Spleen (tissue), 11 donors: ENCODE measurements around the gene TRMO. TPM values are rescaled to one million over a fixed set of nuclear protein-coding genes. Genes with fewer than 3 reads are reported as not detected.
A peak's percentile ranks its signal among the peaks of the same experiment; 100 is the strongest.

Experiments
- DNase-seq: peaks from one replicate; pipeline ENCODE4 v3.0.0-alpha.2; 2020
- H3K27ac ChIP-seq, 8 donors: fragments of 200-600 bp; sonication (generic) in 7 of 8; 1 replicate in 4 of 8; 2 replicates in 4 of 8; pipeline versions ENCODE4 v1.5.0 to v1.8.0; 2016 to 2021; ENCODE audit warnings: inconsistent platforms in 4 of 8, mild to moderate bottlenecking in 4 of 8, moderate library complexity in 1 of 8
- H3K27me3 ChIP-seq, 7 donors: fragments of 200-600 bp; sonication (generic) in 6 of 7; replicated peaks in 1 of 7; 1 replicate in 4 of 7; 2 replicates in 3 of 7; pipeline versions ENCODE4 v1.5.0 to v1.8.0; 2016 to 2021; ENCODE audit warnings: inconsistent platforms in 3 of 7, mild to moderate bottlenecking in 1 of 7
- H3K36me3 ChIP-seq, 6 donors: fragments of 200-600 bp; sonication (generic) in 5 of 6; 1 replicate in 4 of 6; 2 replicates in 2 of 6; pipeline versions ENCODE4 v1.5.0 to v1.8.0; 2016 to 2021; ENCODE audit warnings: inconsistent platforms in 2 of 6
- H3K4me1 ChIP-seq, 6 donors: fragments of 200-600 bp; sonication (generic) in 5 of 6; 1 replicate in 3 of 6; 2 replicates in 3 of 6; pipeline versions ENCODE4 v1.5.0 to v1.8.0; 2016 to 2021; ENCODE audit warnings: inconsistent platforms in 3 of 6
- H3K4me3 ChIP-seq, 8 donors: fragments of 200-600 bp; sonication (generic) in 7 of 8; 1 replicate in 4 of 8; 2 replicates in 4 of 8; pipeline versions ENCODE4 v1.5.0 to v1.8.0; 2016 to 2021; ENCODE audit warnings: inconsistent platforms in 4 of 8, mild to moderate bottlenecking in 4 of 8, moderate library complexity in 2 of 8
- H3K9me3 ChIP-seq, 8 donors: fragments of 200-600 bp; sonication (generic) in 7 of 8; 1 replicate in 4 of 8; 2 replicates in 4 of 8; pipeline versions ENCODE4 v1.5.0 to v1.8.0; 2016 to 2021; ENCODE audit warnings: inconsistent platforms in 4 of 8
- CTCF ChIP-seq, 11 experiments: fragments of 200-600 bp in 7 of 11; fragments of 450-650 bp in 4 of 11; sonication (generic) in 4 of 11; IDR thresholded peaks in 8 of 11; conservative IDR thresholded peaks in 3 of 11; 1 replicate in 7 of 11; 2 replicates in 4 of 11; pipeline versions ENCODE4 v1.4.0 to v1.8.0; 2016 to 2021; ENCODE audit warnings: antibody characterized with exemption in 11 of 11, inconsistent platforms in 4 of 11, mild to moderate bottlenecking in 1 of 11
- POLR2A ChIP-seq, 3 donors: fragments of 450-650 bp; IDR thresholded peaks; one replicate each; pipeline ENCODE4 v1.5.1; 2017; ENCODE audit warnings: antibody characterized with exemption in 3 of 3, mild to moderate bottlenecking in 1 of 3
- POLR2AphosphoS5 ChIP-seq, 3 donors: sonication (generic); formaldehyde crosslinking; IDR thresholded peaks; one replicate each; pipeline ENCODE4 v1.5.1; 2017; ENCODE audit warnings: antibody characterized with exemption in 3 of 3
- WGBS, 5 donors: extraction: QIAGEN DNeasy Blood & Tissue Kit in 3 of 5; methylation state at CpG; one replicate each; pipeline versions ENCODE4 v1.1.5 to v1.1.7; 2013 to 2018; 5-methylcytosine and 5-hydroxymethylcytosine counted together
- intact Hi-C: fragments of 100-400 bp; cut with DNase I; formaldehyde crosslinking; loops from one replicate; pipeline ENCODE4 v1.15.0; 2023; ENCODE audit warnings: low total_unique reads
- polyA plus RNA-seq, 3 donors: library from polyadenylated mRNA; stranded (reverse); fragments of 200-250 nt; gene quantifications; one replicate each; pipeline ENCODE4 v1.2.1, GENCODE V29; 2013
- total RNA-seq, 7 donors: library from RNA; depleted of rRNA in 3 of 7; stranded (reverse); fragments of >200 nt in 3 of 7; fragmentation: NEBNext Ultra II Directional in 4 of 7; extraction: Animal tissue kit (Norgen Biotek cat#: 25700) in 4 of 7; gene quantifications; one replicate each; pipeline versions ENCODE4 v1.1.0 to v1.2.1, GENCODE V29; 2016 to 2021
- donor health status: healthy with polysubstance abuse.
- donor health status: DM: no; HTN: no; CAD: no; lungs with moderate emphysema.
- donor health status: DM: no; HTN: no; CAD: no.
- donor health status: Bipolar disorder and iron deficiency.
- donor health status: healthy.
- donor health status: DM: no; HTN: no; CAD: no.
- donor health status: DM: yes; HTN: yes; CAD: no.

The TRMO gene
- total and polyA plus RNA-seq, 10 donors = 11.2 to 58.6 (median 22.5) TPM

GRCh38 chr9:97919217-97919813, 3.0 kb downstream of the TRMO start:
- TF ChIP-seq POLR2AphosphoS5 (IDR thresholded peaks at IDR 0.05) = no peak
- no peak for TF ChIP-seq POLR2A (IDR thresholded peaks at IDR 0.05)
- no peak for TF ChIP-seq CTCF (IDR thresholded peaks at IDR 0.05 in 8 of 11, conservative IDR thresholded peaks at IDR 0.05 in 3 of 11)
- intact Hi-C loops = no loop called here
- Histone ChIP-seq H3K4me3 (peak overlapping the region in 1 of 8 donors; percentile 78), H3K36me3 (peaks cover 0 to 34% (median 18%) of the 10 kb centered on the region in 6 donors), H3K27me3 (no peaks in the 10 kb centered on the region), H3K4me1 (peaks cover 32 to 75% (median 52%) of the 10 kb centered on the region in 6 donors), H3K9me3 (no peaks in the 10 kb centered on the region), H3K27ac (peak overlapping the region in 5 of 8 donors; percentile 7 to 100 (median 98))
- DNase-seq = no peak

GRCh38 chr9:97918611-97919010, 3.7 kb downstream of the TRMO start:
- Histone ChIP-seq H3K4me3 (no peak overlapping the region), H3K36me3 (peaks cover 0 to 42% (median 21%) of the 10 kb centered on the region in 6 donors), H3K27ac (peak overlapping the region in 6 of 8 donors; percentile 16 to 100 (median 98)), H3K27me3 (no peaks in the 10 kb centered on the region), H3K4me1 (peaks cover 28 to 68% (median 46%) of the 10 kb centered on the region in 6 donors), H3K9me3 (no peaks in the 10 kb centered on the region)
- intact Hi-C loops = no loop called here
- TF ChIP-seq CTCF (IDR thresholded peaks at IDR 0.05 in 8 of 11, conservative IDR thresholded peaks at IDR 0.05 in 3 of 11) (no peak), POLR2A (IDR thresholded peaks at IDR 0.05) (no peak), POLR2AphosphoS5 (IDR thresholded peaks at IDR 0.05) (no peak)
- DNase-seq = no peak
- 37 to 62% (median 51%) methylated on average over 4 of the region's 4 CpGs for WGBS, 5 donors

- Histone ChIP-seq H3K27ac (peak overlapping the region in 2 of 8 donors; percentile 5 to 10), H3K4me1 (peaks cover 10 to 53% (median 29%) of the 10 kb centered on the region in 6 donors), H3K27me3 (no peaks in the 10 kb centered on the region), H3K4me3 (no peak overlapping the region), H3K36me3 (peaks cover 0 to 99% (median 64%) of the 10 kb centered on the region in 6 donors), H3K9me3 (no peaks in the 10 kb centered on the region)
- DNase-seq = no peak
- no peak for TF ChIP-seq POLR2AphosphoS5 (IDR thresholded peaks at IDR 0.05)
- no peak for TF ChIP-seq POLR2A (IDR thresholded peaks at IDR 0.05)
- no peak for TF ChIP-seq CTCF (IDR thresholded peaks at IDR 0.05 in 8 of 11, conservative IDR thresholded peaks at IDR 0.05 in 3 of 11)
- 78 to 94% (median 80%) methylated on average over 1 of the region's 1 CpG for WGBS, 5 donors
- intact Hi-C loops = no loop called here
These were observed 10.3 kb downstream of the TRMO start for GRCh38 chr9:97911970-97912369.

- Histone ChIP-seq H3K9me3 (no peaks in the 10 kb centered on the region), H3K27ac (peak overlapping the region in 1 of 8 donors; percentile 93), H3K4me3 (no peak overlapping the region), H3K27me3 (no peaks in the 10 kb centered on the region), H3K4me1 (peaks cover 10 to 54% (median 34%) of the 10 kb centered on the region in 6 donors), H3K36me3 (peaks cover 0 to 95% (median 64%) of the 10 kb centered on the region in 6 donors)
- no peak for DNase-seq
- TF ChIP-seq POLR2A (IDR thresholded peaks at IDR 0.05) (no peak), CTCF (IDR thresholded peaks at IDR 0.05 in 8 of 11, conservative IDR thresholded peaks at IDR 0.05 in 3 of 11) (no peak), POLR2AphosphoS5 (IDR thresholded peaks at IDR 0.05) (no peak)
- 95 to 100% (median 97%) methylated on average over 2 of the region's 2 CpGs for WGBS, 5 donors
- intact Hi-C loops = no loop called here
These were observed 10.8 kb downstream of the TRMO start for GRCh38 chr9:97911528-97911927.
